SJCRH30 (cell line): ENCODE results near the gene TIMM50. TPM values are rescaled to one million over a fixed set of nuclear protein-coding genes. Genes with fewer than 3 reads are reported as not detected.

Experiments
- DNase-seq, 2 experiments: peaks; one replicate each; pipeline ENCODE4 v3.0.0-alpha.2; 2015 to 2020
- H3K27ac ChIP-seq: fragments of 250-450 bp; sonication (Bioruptor Pico); 2 replicates; pipeline ENCODE4 v1.5.1; 2020; ENCODE audit warnings: mild to moderate bottlenecking, moderate library complexity
- H3K27me3 ChIP-seq: fragments of 250-450 bp; sonication (Bioruptor Pico); 2 replicates; pipeline ENCODE4 v1.5.1; 2020; ENCODE audit warnings: mild to moderate bottlenecking, moderate library complexity
- H3K36me3 ChIP-seq: fragments of 250-450 bp; sonication (Bioruptor Pico); 2 replicates; pipeline ENCODE4 v1.5.1; 2020; ENCODE audit warnings: mild to moderate bottlenecking, moderate library complexity
- H3K4me1 ChIP-seq: fragments of 250-450 bp; sonication (Bioruptor Pico); 2 replicates; pipeline ENCODE4 v1.5.1; 2020; ENCODE audit warnings: mild to moderate bottlenecking, moderate library complexity
- H3K4me3 ChIP-seq: fragments of 250-450 bp; sonication (Bioruptor Pico); 2 replicates; pipeline ENCODE4 v1.5.1; 2020; ENCODE audit warnings: mild to moderate bottlenecking, moderate library complexity
- H3K9me3 ChIP-seq: fragments of 250-450 bp; sonication (Bioruptor Pico); replicated peaks from 2 replicates; pipeline ENCODE4 v1.5.1; 2020; ENCODE audit warnings: mild to moderate bottlenecking, moderate library complexity
- total RNA-seq: library from RNA; depleted of rRNA; stranded (reverse); fragments of >200 nt; shearing (Covaris generic); gene quantifications from 2 replicates; pipeline ENCODE4 v1.2.3, GENCODE V29; 2014; rRNA removed

The TIMM50 gene
- total RNA-seq = 184 and 192 TPM in 2 replicates

GRCh38 chr19:39480337-39481228, at the start of gene TIMM50:
Gene TIMM50 (plus strand): TSS chr19:39480838. CDS start chr19:39480854, 16 bp downstream.
- H3K4me3 ChIP-seq = peak within 1 kb of the TSS; percentile 93
- peak within 1 kb of the TSS; percentile 73 for H3K27ac ChIP-seq
- H3K4me1 ChIP-seq = no peaks in the 10 kb centered on the region
- H3K9me3 ChIP-seq = no peaks in the 10 kb centered on the region
- H3K27me3 ChIP-seq = no peaks in the 10 kb centered on the region
- DNase-seq = peak; percentile 100
- peaks cover 16% of the 10 kb centered on the region; the same call in 1 of the 2 replicates for H3K36me3 ChIP-seq

- H3K4me1 ChIP-seq = peaks cover 7% of the 10 kb centered on the region; the same call in 1 of the 2 replicates
- no peak overlapping the region for H3K4me3 ChIP-seq
- DNase-seq = no peak
- H3K27ac ChIP-seq = no peak overlapping the region
- H3K27me3 ChIP-seq = no peaks in the 10 kb centered on the region
- H3K36me3 ChIP-seq = peaks cover 39% of the 10 kb centered on the region
- no peaks in the 10 kb centered on the region for H3K9me3 ChIP-seq
These were observed 48.0 kb upstream of the TIMM50 start for GRCh38 chr19:39432677-39433025.

- no peaks in the 10 kb centered on the region for H3K27me3 ChIP-seq
- no peaks in the 10 kb centered on the region for H3K9me3 ChIP-seq
- H3K36me3 ChIP-seq = peaks cover 39% of the 10 kb centered on the region
- no peak overlapping the region for H3K4me3 ChIP-seq
- peaks cover 4% of the 10 kb centered on the region; the same call in 1 of the 2 replicates for H3K4me1 ChIP-seq
- H3K27ac ChIP-seq = no peak overlapping the region
- no peak for DNase-seq
These were observed 47.1 kb upstream of the TIMM50 start for GRCh38 chr19:39433480-39434079.

- Histone ChIP-seq H3K27me3 (no peaks in the 10 kb centered on the region), H3K27ac (no peak overlapping the region; the same call in 1 of the 2 replicates), H3K4me3 (peak overlapping the region; percentile 85), H3K4me1 (no peaks in the 10 kb centered on the region), H3K9me3 (no peaks in the 10 kb centered on the region), H3K36me3 (peaks cover 39% of the 10 kb centered on the region)
- no peak for DNase-seq
These were observed 46.2 kb upstream of the TIMM50 start for GRCh38 chr19:39434123-39435076.

GRCh38 chr19:39435499-39436349, 44.9 kb upstream of the TIMM50 start, which contains the start of gene RPS16:
Gene RPS16 (minus strand): TSS chr19:39435949. CDS start chr19:39435895, 54 bp downstream.
- no peaks in the 10 kb centered on the region for H3K4me1 ChIP-seq
- H3K27ac ChIP-seq = peak within 1 kb of the TSS; percentile 85
- DNase-seq = peak; percentile 100
- H3K4me3 ChIP-seq = peak within 1 kb of the TSS; percentile 85
- H3K36me3 ChIP-seq = peaks cover 39% of the 10 kb centered on the region
- no peaks in the 10 kb centered on the region for H3K9me3 ChIP-seq
- no peaks in the 10 kb centered on the region for H3K27me3 ChIP-seq

GRCh38 chr19:39436350-39436716, 44.3 kb upstream of the TIMM50 start:
- DNase-seq = no peak
- no peaks in the 10 kb centered on the region for H3K9me3 ChIP-seq
- no peaks in the 10 kb centered on the region for H3K27me3 ChIP-seq
- no peaks in the 10 kb centered on the region for H3K4me1 ChIP-seq
- peak overlapping the region; percentile 85 for H3K4me3 ChIP-seq
- peak overlapping the region; percentile 85; the same call in 1 of the 2 replicates for H3K27ac ChIP-seq
- H3K36me3 ChIP-seq = peaks cover 39% of the 10 kb centered on the region

GRCh38 chr19:39438270-39438934, 42.2 kb upstream of the TIMM50 start:
- no peak for DNase-seq
- H3K4me1 ChIP-seq = no peaks in the 10 kb centered on the region

GRCh38 chr19:39444598-39445195, 35.9 kb upstream of the TIMM50 start:
- H3K9me3 ChIP-seq = no peaks in the 10 kb centered on the region
- peak overlapping the region; percentile 65 for H3K27ac ChIP-seq
- DNase-seq = no peak
- no peaks in the 10 kb centered on the region; the same call in 1 of the 2 replicates for H3K36me3 ChIP-seq
- H3K4me3 ChIP-seq = peak overlapping the region; percentile 81
- H3K4me1 ChIP-seq = peaks cover 6% of the 10 kb centered on the region
- H3K27me3 ChIP-seq = no peaks in the 10 kb centered on the region

More at GRCh38 chr19:39438270-39438934, 42.2 kb upstream of the TIMM50 start:
- H3K27ac ChIP-seq = no peak overlapping the region
- H3K27me3 ChIP-seq = no peaks in the 10 kb centered on the region
- no peak overlapping the region for H3K4me3 ChIP-seq
- H3K36me3 ChIP-seq = peaks cover 21% of the 10 kb centered on the region
- H3K9me3 ChIP-seq = no peaks in the 10 kb centered on the region

- H3K4me1 ChIP-seq = peaks cover 6% of the 10 kb centered on the region
- H3K36me3 ChIP-seq = no peaks in the 10 kb centered on the region; the same call in 1 of the 2 replicates
- peak within 1 kb of the TSS; percentile 65 for H3K27ac ChIP-seq
- no peaks in the 10 kb centered on the region for H3K27me3 ChIP-seq
- DNase-seq = peak; percentile 99
- no peaks in the 10 kb centered on the region for H3K9me3 ChIP-seq
- peak within 1 kb of the TSS; percentile 81 for H3K4me3 ChIP-seq
These were observed 35.2 kb upstream of the TIMM50 start, which contains the start of gene SUPT5H for GRCh38 chr19:39445196-39446111. Gene SUPT5H (plus strand): TSS chr19:39445582. CDS start chr19:39445891, 309 bp downstream.

- peak overlapping the region; percentile 81 for H3K4me3 ChIP-seq
- H3K27ac ChIP-seq = no peak overlapping the region
- peaks cover 5% of the 10 kb centered on the region for H3K36me3 ChIP-seq
- peaks cover 6% of the 10 kb centered on the region for H3K4me1 ChIP-seq
- no peaks in the 10 kb centered on the region for H3K9me3 ChIP-seq
- peak in 1 of 2 experiments; percentile 64 for DNase-seq
- H3K27me3 ChIP-seq = no peaks in the 10 kb centered on the region
These were observed 34.1 kb upstream of the TIMM50 start for GRCh38 chr19:39446365-39447084.

GRCh38 chr19:39448271-39448670, 32.4 kb upstream of the TIMM50 start:
- H3K4me1 ChIP-seq = peaks cover 6% of the 10 kb centered on the region
- H3K4me3 ChIP-seq = no peak overlapping the region
- DNase-seq = no peak
- H3K9me3 ChIP-seq = no peaks in the 10 kb centered on the region
- no peak overlapping the region for H3K27ac ChIP-seq
- H3K27me3 ChIP-seq = no peaks in the 10 kb centered on the region
- peaks cover 11% of the 10 kb centered on the region for H3K36me3 ChIP-seq
